HG02678 (cell line): ENCODE results near the gene TBC1D22B.

Experiments
- ATAC-seq: cut with Tn5 transposase; IDR thresholded peaks from one replicate; pipeline ENCODE4 v1.9.1; 2021; ENCODE audit warnings: mild to moderate bottlenecking, moderate library complexity; ENCODE audit not compliant: unreplicated experiment

Gene TBC1D22B

GRCh38 chr6:37351027-37351426, 93.5 kb downstream of the TBC1D22B start:
- ATAC-seq, result no peak

- ATAC-seq, result no peak
These were observed 94.8 kb downstream of the TBC1D22B start for GRCh38 chr6:37352384-37352783.

- peak; percentile 82 for ATAC-seq
These were observed 96.4 kb downstream of the TBC1D22B start, which contains the start of gene RNF8 for GRCh38 chr6:37353761-37354525. Gene RNF8, plus strand, starts transcription at chr6:37353983. Its CDS starts 182 bp downstream, at chr6:37354165.

GRCh38 chr6:37354526-37355384, 97.2 kb downstream of the TBC1D22B start:
- no peak for ATAC-seq

- ATAC-seq, result no peak
These were observed 99.7 kb downstream of the TBC1D22B start for GRCh38 chr6:37357288-37357687.

- ATAC-seq, result no peak
These were observed 100.3 kb downstream of the TBC1D22B start for GRCh38 chr6:37357860-37358259.

- no peak for ATAC-seq
These were observed 101.5 kb downstream of the TBC1D22B start for GRCh38 chr6:37359039-37359438.

- ATAC-seq, result no peak
These were observed 104.7 kb downstream of the TBC1D22B start for GRCh38 chr6:37362101-37362828.

GRCh38 chr6:37365791-37366190, 108.2 kb downstream of the TBC1D22B start:
- ATAC-seq, result no peak

GRCh38 chr6:37366910-37367309, 109.3 kb downstream of the TBC1D22B start:
- no peak for ATAC-seq

- ATAC-seq, result no peak
These were observed 111.4 kb downstream of the TBC1D22B start for GRCh38 chr6:37368961-37369320.

GRCh38 chr6:37369321-37370201, 112.0 kb downstream of the TBC1D22B start:
- ATAC-seq, result no peak

- ATAC-seq, result no peak
These were observed 113.8 kb downstream of the TBC1D22B start for GRCh38 chr6:37371154-37372083.

GRCh38 chr6:37372116-37372515, 114.5 kb downstream of the TBC1D22B start:
- no peak for ATAC-seq

- ATAC-seq, result no peak
These were observed 116.4 kb downstream of the TBC1D22B start for GRCh38 chr6:37373822-37374471.

GRCh38 chr6:37375376-37375775, 117.8 kb downstream of the TBC1D22B start:
- ATAC-seq, result no peak

GRCh38 chr6:37376078-37376743, 118.6 kb downstream of the TBC1D22B start:
- ATAC-seq, result no peak

- peak; percentile 51 for ATAC-seq
These were observed 124.0 kb downstream of the TBC1D22B start for GRCh38 chr6:37381579-37381978.
